Mesenchymal stem cell (in vitro differentiated cells and primary cell): ENCODE results near the gene MKNK2.

ENCODE experiments used
- DNase-seq: peaks from one replicate; pipeline ENCODE4 v3.0.0-alpha.2; 2013
- H2AFZ ChIP-seq: one replicate; pipeline ENCODE4 v1.6.1; 2013; ENCODE audit warnings: low read depth, mild to moderate bottlenecking, control low read depth, inconsistent platforms, low read length, moderate library complexity
- H2AK5ac ChIP-seq: 2 replicates; pipeline ENCODE4 v1.6.1; 2013; ENCODE audit warnings: low read length, moderate library complexity, mild to moderate bottlenecking, inconsistent platforms; ENCODE audit not compliant: severe bottlenecking
- H2BK120ac ChIP-seq: one replicate; pipeline ENCODE4 v1.6.1; 2013; ENCODE audit warnings: low read depth, mild to moderate bottlenecking, inconsistent platforms, low read length, moderate library complexity
- H2BK12ac ChIP-seq, 2 experiments: one replicate each; pipeline ENCODE4 v1.6.1; 2013; ENCODE audit warnings: inconsistent platforms in 2 of 2, low read length in 2 of 2, mild to moderate bottlenecking in 2 of 2, moderate library complexity in 2 of 2, control low read depth in 1 of 2
- H2BK15ac ChIP-seq: one replicate; pipeline ENCODE4 v1.6.1; 2013; ENCODE audit warnings: mild to moderate bottlenecking, low read depth, inconsistent platforms; ENCODE audit not compliant: poor library complexity, severe bottlenecking
- H2BK5ac ChIP-seq: 2 replicates; pipeline ENCODE4 v1.6.1; 2013; ENCODE audit warnings: low read depth, mild to moderate bottlenecking, low read length, control low read depth, inconsistent platforms; ENCODE audit not compliant: poor library complexity, severe bottlenecking
- H3K14ac ChIP-seq, 2 experiments: one replicate each; pipeline ENCODE4 v1.6.1; 2013; ENCODE audit warnings: inconsistent platforms in 2 of 2, low read length in 2 of 2, control low read depth in 1 of 2, mild to moderate bottlenecking in 1 of 2, moderate library complexity in 1 of 2
- H3K18ac ChIP-seq, 2 experiments: one replicate each; pipeline ENCODE4 v1.6.1; 2013; ENCODE audit warnings: inconsistent platforms in 2 of 2, low read length in 2 of 2, control low read depth in 1 of 2, low read depth in 1 of 2, mild to moderate bottlenecking in 1 of 2
- H3K23ac ChIP-seq, 2 experiments: one replicate each; pipeline ENCODE4 v1.6.1; 2013; ENCODE audit warnings: inconsistent platforms in 2 of 2, low read length in 2 of 2, mild to moderate bottlenecking in 2 of 2, moderate library complexity in 2 of 2, control low read depth in 1 of 2
- H3K27ac ChIP-seq: 2 replicates; pipeline ENCODE4 v1.5.1; 2013; ENCODE audit warnings: mild to moderate bottlenecking, moderate library complexity, low read length, control low read depth, inconsistent platforms; ENCODE audit not compliant: poor library complexity, severe bottlenecking
- H3K27me3 ChIP-seq, 2 experiments: 2 replicates each; pipeline versions ENCODE4 v1.6.1 to v1.7.0; 2013; ENCODE audit warnings: low read length in 2 of 2, mild to moderate bottlenecking in 2 of 2, moderate library complexity in 2 of 2, control low read depth in 1 of 2, inconsistent platforms in 1 of 2; ENCODE audit not compliant: control insufficient read depth in 1 of 2, insufficient read depth in 1 of 2
- H3K36me3 ChIP-seq, 2 experiments: 2 replicates each; pipeline versions ENCODE4 v1.6.1 to v1.7.0; 2013; ENCODE audit warnings: low read length in 2 of 2, control low read depth in 1 of 2, inconsistent platforms in 1 of 2, low read depth in 1 of 2, mild to moderate bottlenecking in 1 of 2; ENCODE audit not compliant: insufficient read depth in 2 of 2, control insufficient read depth in 1 of 2
- H3K4ac ChIP-seq, 2 experiments: one replicate each; pipeline ENCODE4 v1.6.1; 2013; ENCODE audit warnings: inconsistent platforms in 2 of 2, low read length in 2 of 2, mild to moderate bottlenecking in 2 of 2, moderate library complexity in 2 of 2, control low read depth in 1 of 2, low read depth in 1 of 2
- H3K4me1 ChIP-seq: 2 replicates; pipeline ENCODE4 v1.6.1; 2013; ENCODE audit warnings: low read depth, low read length, control low read depth; ENCODE audit not compliant: control insufficient read depth, insufficient read depth
- H3K4me2 ChIP-seq: 2 replicates; pipeline ENCODE4 v1.6.1; 2013; ENCODE audit warnings: low read length, mild to moderate bottlenecking, inconsistent platforms; ENCODE audit not compliant: poor library complexity, severe bottlenecking
- H3K4me3 ChIP-seq, 2 experiments: 2 replicates each; pipeline versions ENCODE4 v1.5.1 to v1.7.0; 2013; ENCODE audit warnings: low read length in 2 of 2, mild to moderate bottlenecking in 2 of 2, control low read depth in 1 of 2, low read depth in 1 of 2; ENCODE audit not compliant: insufficient read depth in 1 of 2
- H3K79me1 ChIP-seq: replicated peaks from 2 replicates; pipeline ENCODE4 v1.6.1; 2013; ENCODE audit warnings: mild to moderate bottlenecking, control low read depth, low read length, inconsistent platforms; ENCODE audit not compliant: poor library complexity, severe bottlenecking
- H3K9ac ChIP-seq: 2 replicates; pipeline ENCODE4 v1.7.0; 2013; ENCODE audit warnings: mild to moderate bottlenecking, low read length, moderate library complexity
- H3K9me3 ChIP-seq: 2 replicates; pipeline ENCODE4 v1.7.0; 2013; ENCODE audit warnings: mild to moderate bottlenecking, low read length; ENCODE audit not compliant: control insufficient read depth
- H4K8ac ChIP-seq: one replicate; pipeline ENCODE4 v1.6.1; 2013; ENCODE audit warnings: inconsistent platforms, mild to moderate bottlenecking, low read length, moderate library complexity
- H4K91ac ChIP-seq: one replicate; pipeline ENCODE4 v1.6.1; 2013; ENCODE audit warnings: mild to moderate bottlenecking, low read length, inconsistent platforms
- WGBS: methylation state at CpG from one replicate; pipeline ENCODE4 v1.1.7; 2013; ENCODE audit warnings: mixed read lengths; 5-methylcytosine and 5-hydroxymethylcytosine counted together

MKNK2 gene

GRCh38 chr19:2041683-2042484 is 9.2 kb downstream of the MKNK2 start:
- Histone ChIP-seq H3K4me1 (peaks cover 53% of the 10 kb centered on the region), H2AK5ac (peak overlapping the region; percentile 82), H3K4me3 (peak overlapping the region; percentile 40 to 51), H3K4ac (no peak overlapping the region), H2BK12ac (peak overlapping the region; percentile 12 to 68), H3K14ac (peak overlapping the region in 1 of 2 experiments; percentile 47), H2BK120ac (no peak overlapping the region), H3K27me3 (no peaks in the 10 kb centered on the region), H2BK15ac (no peak overlapping the region), H4K91ac (peak overlapping the region; percentile 84), H3K4me2 (peak overlapping the region; percentile 44), H3K27ac (no peak overlapping the region), H3K9me3 (no peaks in the 10 kb centered on the region), H4K8ac (peak overlapping the region; percentile 71), H3K18ac (peak overlapping the region in 1 of 2 experiments; percentile 40), H3K23ac (peak overlapping the region in 1 of 2 experiments; percentile 26), H3K9ac (peak overlapping the region; percentile 60), H2AFZ (no peak overlapping the region), H3K36me3 (peaks cover 83 to 93% of the 10 kb centered on the region in 2 experiments), H3K79me1 (peaks cover 45% of the 10 kb centered on the region), H2BK5ac (peak overlapping the region; percentile 58)
- DNase-seq: peak; percentile 87
- 52% methylated on average over 73 of the region's 77 CpGs for WGBS

GRCh38 chr19:2041433-2041682 is 9.7 kb downstream of the MKNK2 start:
- Histone ChIP-seq H3K36me3 (peaks cover 78 to 88% of the 10 kb centered on the region in 2 experiments), H4K8ac (no peak overlapping the region), H2BK5ac (peak overlapping the region; percentile 4), H3K4ac (no peak overlapping the region), H2AFZ (no peak overlapping the region), H2BK15ac (no peak overlapping the region), H4K91ac (peak overlapping the region; percentile 84), H3K4me2 (peak overlapping the region; percentile 44), H3K27ac (no peak overlapping the region), H3K14ac (peak overlapping the region in 1 of 2 experiments; percentile 47), H2BK12ac (peak overlapping the region in 1 of 2 experiments; percentile 25), H3K27me3 (no peaks in the 10 kb centered on the region), H3K9ac (no peak overlapping the region), H2BK120ac (no peak overlapping the region), H3K18ac (peak overlapping the region in 1 of 2 experiments; percentile 40), H3K9me3 (no peaks in the 10 kb centered on the region), H3K23ac (no peak overlapping the region), H3K4me1 (peaks cover 49% of the 10 kb centered on the region), H3K4me3 (no peak overlapping the region), H2AK5ac (peak overlapping the region; percentile 82), H3K79me1 (peaks cover 40% of the 10 kb centered on the region)
- no peak for DNase-seq
- WGBS: 94% methylated on average over 6 of the region's 6 CpGs

- peaks cover 35% of the 10 kb centered on the region for H3K79me1 ChIP-seq
- no peak overlapping the region for H3K27ac ChIP-seq
- no peak overlapping the region for H3K4ac ChIP-seq
- peaks cover 74 to 82% of the 10 kb centered on the region in 2 experiments for H3K36me3 ChIP-seq
- no peak overlapping the region for H4K8ac ChIP-seq
- no peak overlapping the region for H2BK120ac ChIP-seq
- no peaks in the 10 kb centered on the region for H3K9me3 ChIP-seq
- no peak overlapping the region for H2BK5ac ChIP-seq
- H3K14ac ChIP-seq: no peak overlapping the region
- H2BK15ac ChIP-seq: no peak overlapping the region
- H2BK12ac ChIP-seq: peak overlapping the region in 1 of 2 experiments; percentile 25
- H3K4me2 ChIP-seq: no peak overlapping the region
- H3K18ac ChIP-seq: peak overlapping the region in 1 of 2 experiments; percentile 11
- no peaks in the 10 kb centered on the region for H3K27me3 ChIP-seq
- no peak overlapping the region for H4K91ac ChIP-seq
- no peak overlapping the region for H3K9ac ChIP-seq
- no peak for DNase-seq
- peak overlapping the region; percentile 82 for H2AK5ac ChIP-seq
- H2AFZ ChIP-seq: no peak overlapping the region
- peaks cover 48% of the 10 kb centered on the region for H3K4me1 ChIP-seq
- H3K23ac ChIP-seq: no peak overlapping the region
- H3K4me3 ChIP-seq: no peak overlapping the region
- WGBS: 95% methylated on average over 28 of the region's 28 CpGs
Observed at GRCh38 chr19:2040647-2041432, 10.2 kb downstream of the MKNK2 start.

DNA sequence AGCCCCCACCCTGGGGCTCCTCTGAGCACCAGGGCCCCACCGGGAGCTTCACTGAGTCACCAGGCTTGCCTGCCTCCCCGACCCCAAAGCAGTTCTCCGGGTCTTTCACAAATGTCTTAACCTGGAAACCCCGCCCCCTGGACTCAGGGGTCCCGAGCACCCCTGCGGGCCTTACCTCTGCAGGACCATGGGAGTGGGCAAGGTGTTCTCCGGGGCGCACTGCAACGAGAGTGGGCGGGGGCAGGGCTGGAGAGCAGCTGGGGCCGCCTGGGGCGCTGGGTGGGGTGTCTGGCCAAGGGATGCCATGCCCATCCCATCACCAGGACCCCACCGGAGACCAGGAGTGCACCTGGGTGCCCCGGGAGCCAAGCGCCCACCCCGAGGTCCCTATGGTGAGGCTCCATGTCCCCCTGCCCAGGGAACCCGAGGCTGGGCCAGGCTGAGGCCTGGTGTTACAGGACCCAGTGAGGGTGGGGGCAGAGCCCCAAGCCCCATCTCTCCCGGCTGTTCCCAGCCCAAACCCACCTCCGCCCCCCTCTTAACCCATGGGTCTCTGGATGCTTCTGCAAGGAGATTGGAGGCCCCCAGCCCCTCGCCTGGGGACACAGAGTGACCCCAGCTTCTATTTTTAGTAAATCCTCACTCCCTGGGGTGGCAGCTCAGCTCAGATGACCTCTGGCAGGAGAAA is 10.9 kb downstream of the MKNK2 start:
- Histone ChIP-seq H2BK15ac (no peak overlapping the region), H4K91ac (no peak overlapping the region), H2BK120ac (no peak overlapping the region), H2AK5ac (no peak overlapping the region), H3K36me3 (peaks cover 66 to 75% of the 10 kb centered on the region in 2 experiments), H3K4me3 (no peak overlapping the region), H3K4me2 (no peak overlapping the region), H3K14ac (no peak overlapping the region), H2BK5ac (no peak overlapping the region), H4K8ac (no peak overlapping the region), H3K4ac (no peak overlapping the region), H3K27ac (no peak overlapping the region), H3K4me1 (peaks cover 45% of the 10 kb centered on the region), H3K9ac (no peak overlapping the region), H3K23ac (no peak overlapping the region), H2AFZ (no peak overlapping the region), H2BK12ac (no peak overlapping the region), H3K79me1 (peaks cover 29% of the 10 kb centered on the region), H3K9me3 (no peaks in the 10 kb centered on the region), H3K18ac (no peak overlapping the region), H3K27me3 (no peaks in the 10 kb centered on the region)
- DNase-seq: no peak
- WGBS: 93% methylated on average over 20 of the region's 20 CpGs
